DMS153 treated with DMSO at 0.1 percent for 48 hours (cell line): Measurements from ENCODE around the gene FAM174C.
"Not testable (repeated sequence)": the region's sequence is repeated elsewhere in the genome, so short reads cannot be mapped to it uniquely, and the experiment has no call there.

Source experiments
- DNase-seq: peaks from one replicate; lab custom pipeline; 2025; ENCODE audit not compliant: unreplicated experiment; lab: John Stamatoyannopoulos, UW

The FAM174C gene

DNA sequence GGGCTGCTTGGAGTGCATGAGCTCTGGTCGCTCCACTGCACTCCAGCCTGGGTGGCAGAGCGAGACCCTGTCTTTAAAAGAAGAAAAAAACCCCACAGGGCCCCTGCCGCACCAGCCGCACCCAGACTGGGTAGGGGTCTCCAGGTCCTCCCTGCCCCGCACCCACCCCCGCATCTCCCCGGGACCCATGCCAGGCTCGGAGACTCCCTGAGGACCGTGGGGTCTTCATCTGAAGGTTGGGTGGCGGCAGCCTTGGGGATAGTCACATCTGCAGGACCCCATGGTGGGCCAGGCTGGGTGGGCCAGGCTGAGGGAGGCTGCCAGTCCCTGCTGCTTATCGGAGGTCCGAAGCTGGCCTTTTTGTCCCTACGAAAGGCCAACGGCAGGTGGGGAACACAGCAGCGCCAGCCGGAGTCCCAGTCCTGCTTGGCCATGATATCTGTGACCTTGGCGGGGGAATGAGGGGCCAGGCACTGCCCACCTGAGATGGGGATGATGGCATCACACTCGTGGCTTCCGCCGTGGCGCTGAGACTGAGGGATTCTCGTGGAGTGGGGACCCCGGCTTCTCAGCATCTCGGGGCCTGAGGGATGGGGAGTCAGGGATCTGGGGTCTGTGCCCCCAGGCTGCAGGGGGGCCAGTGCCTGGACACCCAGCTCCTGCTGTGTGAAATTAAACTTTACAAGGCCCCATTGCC, 21.4 kb downstream of the FAM174C start:
- DNase-seq, result no peak

DNA sequence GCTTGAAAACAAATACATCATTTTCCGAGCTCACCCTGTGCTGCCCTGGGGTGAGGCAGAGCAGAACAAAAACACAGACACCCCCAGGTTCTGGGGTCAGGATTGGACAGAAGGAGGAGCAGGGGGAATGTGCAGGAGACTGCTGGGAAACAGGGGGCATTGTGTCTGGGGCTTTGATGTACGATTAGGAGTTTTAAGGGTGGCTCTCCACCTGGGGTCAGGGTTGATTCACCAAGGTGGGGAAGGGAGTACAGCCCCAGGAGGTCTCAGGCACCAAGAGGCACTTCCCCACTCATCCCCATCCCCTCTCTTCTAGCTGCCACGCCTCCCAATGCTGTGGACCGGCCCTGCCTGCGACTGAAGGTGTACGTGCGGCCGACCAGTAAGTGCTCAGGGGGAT, 22.9 kb downstream of the FAM174C start:
- no peak for DNase-seq

DNA sequence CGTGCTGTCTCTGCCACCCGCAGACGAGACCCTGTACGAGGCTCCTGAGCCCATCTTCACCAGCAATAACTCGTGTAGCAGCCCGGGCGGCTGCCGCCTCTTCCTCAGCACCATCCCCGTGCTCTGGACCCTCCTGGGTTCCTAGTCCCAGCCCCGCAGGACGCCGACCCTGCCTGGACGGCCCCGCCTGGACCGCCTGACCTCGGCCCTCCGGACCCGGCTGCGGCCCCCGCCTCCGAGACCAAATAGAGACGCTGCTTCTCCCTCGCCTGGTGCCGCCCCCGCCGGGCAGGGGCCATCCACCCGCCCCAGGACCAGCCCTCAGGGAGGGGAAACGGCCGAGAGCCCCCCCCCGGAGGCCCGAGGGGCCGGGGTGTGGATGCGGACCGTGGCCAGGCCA, 24.5 kb downstream of the FAM174C start:
- no peak for DNase-seq

DNA sequence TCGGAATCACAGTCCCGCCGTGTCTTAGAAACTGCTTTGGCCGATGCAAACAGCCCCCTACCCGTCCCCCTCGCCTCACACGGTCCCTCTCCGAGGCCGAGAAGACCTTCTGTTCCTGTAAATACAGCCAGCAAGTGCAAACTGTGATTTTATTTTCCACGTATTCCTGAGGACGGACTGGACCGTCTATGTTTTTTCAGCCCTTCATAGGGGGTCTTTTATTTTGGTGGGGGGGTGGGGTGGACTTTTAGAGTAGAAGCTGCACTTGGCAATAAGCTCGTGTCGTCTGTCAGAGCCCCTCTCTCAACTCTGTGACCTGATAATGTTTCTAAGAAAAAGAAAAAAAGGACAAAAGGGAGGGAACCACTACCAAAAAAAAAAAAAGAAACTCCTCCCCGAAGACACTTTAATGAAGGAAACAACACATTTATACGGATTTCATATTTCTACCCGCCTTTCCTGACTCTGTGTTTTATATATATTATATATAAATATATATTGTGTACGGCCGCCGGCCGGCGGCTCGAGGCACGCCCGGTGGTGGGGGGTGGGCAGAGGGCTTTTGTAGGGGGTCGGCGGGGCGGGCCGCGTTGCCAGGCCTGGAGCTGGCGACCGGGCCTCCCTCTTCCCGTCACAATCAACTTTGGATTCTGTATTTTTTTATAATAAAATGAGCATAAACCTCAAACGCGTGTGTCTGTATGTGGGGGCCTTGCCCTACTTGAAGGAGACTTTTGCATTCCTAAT, 25.6 kb downstream of the FAM174C start:
- no peak for DNase-seq

DNA sequence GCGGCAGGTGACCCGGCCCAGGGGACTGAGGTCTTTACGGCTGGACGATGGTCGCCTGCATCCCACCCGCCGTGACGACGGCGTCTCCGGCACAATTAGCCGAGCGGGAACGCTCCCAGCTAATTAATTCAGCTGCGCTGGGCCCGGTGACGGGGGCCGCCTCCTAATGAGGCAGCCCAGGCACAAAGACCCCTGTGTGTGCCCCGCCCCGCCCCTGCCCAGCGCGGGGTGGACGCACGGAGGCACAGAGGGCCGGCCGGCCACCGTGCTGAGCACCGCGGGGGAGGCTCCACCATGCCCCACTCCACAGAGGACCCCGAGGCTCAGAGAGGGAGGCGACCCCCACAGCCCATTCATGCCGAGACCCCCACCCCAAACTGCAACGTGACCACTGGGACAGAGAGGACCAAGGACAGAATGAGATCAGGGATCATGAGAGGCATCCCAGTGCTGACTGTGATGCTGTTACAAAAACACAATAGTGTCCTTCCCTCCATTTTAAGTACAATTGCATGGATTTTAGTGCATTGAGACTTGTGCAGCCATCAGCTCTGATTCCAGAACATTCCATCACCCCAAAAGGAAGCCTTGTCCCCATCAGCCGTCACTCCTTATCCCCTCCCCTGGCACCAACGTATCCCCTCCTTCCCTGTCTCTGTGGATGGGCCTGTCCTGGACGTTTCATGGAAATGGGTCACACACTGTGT, 27.4 kb downstream of the FAM174C start:
- DNase-seq, result no peak

DNA sequence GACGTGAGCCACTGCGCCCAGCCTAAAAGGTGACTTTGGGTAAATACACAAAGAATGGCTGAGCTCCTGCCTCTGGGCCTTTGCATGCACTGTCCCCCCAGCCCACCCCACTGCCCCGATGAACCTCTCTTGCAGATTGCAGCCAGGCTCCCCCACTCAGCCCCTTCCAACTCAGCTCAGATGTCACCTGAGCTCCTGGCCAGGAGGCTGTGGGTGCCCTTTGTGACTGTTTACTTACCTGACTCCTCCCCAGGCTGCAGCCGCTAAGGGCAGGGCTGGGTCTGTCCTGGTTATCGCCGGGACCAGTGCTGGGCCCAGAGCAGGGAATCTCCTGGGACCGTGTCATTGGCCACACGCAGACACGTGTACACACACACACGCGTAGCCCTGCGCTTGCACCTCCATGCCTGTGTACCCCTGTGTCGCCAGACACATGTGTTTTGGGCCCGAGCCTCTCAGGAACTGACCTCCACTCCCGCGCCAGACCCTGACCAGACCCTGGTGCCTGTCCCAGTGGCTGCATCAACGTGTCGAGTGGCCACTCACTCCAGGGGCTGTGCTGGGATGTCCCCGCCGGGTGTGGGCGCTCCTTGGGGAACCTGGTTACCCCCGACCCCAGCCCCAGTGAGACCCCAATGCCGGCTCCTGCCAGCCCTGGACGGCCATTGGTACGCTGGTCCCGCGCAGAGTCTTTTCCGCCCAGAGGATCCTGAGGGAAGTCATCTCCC, 29.0 kb downstream of the FAM174C start:
- DNase-seq, result no peak

DNA sequence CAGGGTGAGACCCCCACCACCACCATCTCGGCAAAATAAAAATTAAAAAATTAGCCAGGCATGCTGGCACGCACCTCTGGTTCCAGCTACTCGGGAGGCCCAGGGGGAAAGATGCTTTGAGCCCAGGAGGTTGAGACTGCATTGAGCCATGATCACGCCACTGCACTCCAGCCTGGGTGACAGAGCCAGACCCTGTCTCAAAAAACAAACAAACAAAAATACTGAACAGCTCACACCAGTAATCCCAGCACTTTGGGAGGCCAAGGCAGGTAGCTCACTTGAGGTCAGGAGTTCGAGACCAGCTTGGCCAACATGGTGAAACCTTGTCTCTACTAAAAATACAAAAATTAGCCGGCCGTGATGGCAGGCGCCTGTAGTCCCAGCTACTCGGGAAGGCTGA, 30.0 kb downstream of the FAM174C start:
- DNase-seq, result not testable (repeated sequence)

DNA sequence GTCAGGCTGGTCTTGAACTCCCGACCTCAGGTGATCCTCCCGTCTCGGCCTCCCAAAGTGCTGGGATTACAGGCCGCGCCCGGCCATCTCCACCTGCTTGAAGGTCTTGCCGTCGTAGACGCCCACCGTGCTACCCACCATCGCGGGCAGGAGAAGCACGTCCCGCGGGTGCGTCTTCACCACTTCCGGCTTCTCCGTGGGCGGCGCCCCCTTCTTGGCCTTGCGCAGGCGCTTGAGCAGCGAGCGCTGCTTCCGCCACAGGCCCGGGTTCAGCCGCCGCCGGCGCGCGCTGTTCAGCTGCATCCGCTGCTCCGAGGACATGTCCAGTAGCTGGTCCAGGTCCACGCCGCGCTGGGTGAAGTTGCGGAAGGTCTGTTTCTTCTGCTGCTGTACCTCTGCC, 32.0 kb downstream of the FAM174C start:
- no peak for DNase-seq

DNA sequence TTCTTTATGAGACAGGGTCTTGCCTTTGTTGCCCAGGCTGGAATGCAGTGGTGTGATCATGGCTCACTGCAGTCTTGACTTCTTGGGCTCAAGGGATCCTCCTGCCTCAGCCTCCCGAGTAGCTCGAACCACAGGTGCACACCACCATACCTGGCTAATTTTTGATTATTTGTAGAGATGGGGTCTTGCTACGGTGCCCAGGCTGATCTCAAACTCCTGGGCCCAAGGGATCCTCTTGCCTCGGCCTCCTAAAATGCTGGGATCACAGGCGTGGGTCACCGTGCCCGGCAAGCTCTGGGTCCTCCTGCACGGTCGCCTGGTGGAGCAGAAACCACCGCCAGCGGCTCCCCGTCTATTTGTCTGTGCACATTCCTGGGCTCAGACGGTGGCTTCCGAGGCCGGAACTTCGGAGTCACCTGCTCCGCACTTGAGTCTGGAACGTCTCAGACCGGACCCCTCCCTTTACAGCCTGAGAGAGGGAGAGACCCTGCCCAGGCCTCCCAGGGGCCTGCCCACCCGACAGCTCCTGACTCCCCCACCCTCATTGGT, 32.5 kb downstream of the FAM174C start:
- DNase-seq, result no peak

DNA sequence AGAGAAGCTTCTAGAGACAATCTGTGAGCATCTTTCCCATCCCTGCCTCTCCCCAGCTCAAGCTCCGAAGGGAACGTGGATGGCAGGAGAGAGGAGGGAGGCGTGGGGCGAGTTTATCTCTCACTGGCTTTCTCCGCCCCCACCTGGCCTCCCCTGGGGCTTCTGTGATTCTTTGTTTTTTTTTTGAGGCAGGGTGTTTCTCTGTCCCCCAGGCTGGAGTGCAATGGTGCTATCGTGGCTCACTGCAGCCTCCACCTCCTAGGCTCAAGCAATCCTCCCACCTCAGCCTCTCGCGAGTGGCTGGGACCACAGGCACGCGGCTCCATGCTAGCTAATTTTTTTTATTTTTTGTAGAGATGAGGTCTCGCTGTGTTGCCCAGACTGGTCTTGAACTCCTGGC, 33.4 kb downstream of the FAM174C start:
- DNase-seq, result no peak

DNA sequence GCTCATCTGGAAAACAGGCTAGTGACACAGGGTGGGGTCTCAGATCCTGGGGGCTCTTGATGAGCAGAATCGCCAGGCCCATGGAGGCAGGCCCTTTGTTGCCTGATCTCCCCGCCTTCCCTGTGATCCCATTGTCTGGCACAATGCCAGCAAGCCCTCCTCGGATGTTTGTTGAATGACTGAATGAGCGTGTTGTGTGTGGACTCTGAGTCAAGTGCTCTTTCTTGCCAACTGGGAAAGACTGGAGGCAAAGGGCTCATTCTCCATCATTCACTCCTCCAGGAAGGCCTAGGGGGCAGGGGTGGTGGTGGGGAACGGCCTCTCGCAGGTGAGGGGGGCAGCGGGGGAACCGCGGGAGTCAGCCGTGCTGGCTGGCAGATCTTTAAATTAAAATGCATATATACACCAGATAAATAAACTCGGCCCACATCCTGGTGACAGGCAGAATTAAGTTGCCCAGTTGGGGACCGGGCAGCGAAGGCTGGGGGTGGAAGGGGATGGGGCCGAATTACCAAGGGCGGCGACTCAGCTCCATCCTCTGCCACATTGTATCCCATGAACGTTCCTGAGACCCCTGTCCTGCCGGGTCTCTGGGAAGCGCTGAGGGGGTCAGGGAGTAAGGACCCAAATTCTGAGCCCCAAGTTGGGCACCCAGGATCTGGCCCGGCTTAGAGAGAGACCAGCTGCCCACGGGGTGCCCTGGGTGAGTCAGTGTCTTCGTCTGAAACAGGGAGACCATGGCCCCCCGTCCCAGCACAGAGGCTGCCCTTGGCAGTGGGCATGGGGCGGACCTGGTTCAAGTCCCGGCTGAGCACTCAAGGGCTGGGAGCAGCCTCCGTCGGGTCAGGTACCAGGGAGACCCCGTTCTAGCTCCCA, 34.9 kb downstream of the FAM174C start:
- DNase-seq, result no peak

DNA sequence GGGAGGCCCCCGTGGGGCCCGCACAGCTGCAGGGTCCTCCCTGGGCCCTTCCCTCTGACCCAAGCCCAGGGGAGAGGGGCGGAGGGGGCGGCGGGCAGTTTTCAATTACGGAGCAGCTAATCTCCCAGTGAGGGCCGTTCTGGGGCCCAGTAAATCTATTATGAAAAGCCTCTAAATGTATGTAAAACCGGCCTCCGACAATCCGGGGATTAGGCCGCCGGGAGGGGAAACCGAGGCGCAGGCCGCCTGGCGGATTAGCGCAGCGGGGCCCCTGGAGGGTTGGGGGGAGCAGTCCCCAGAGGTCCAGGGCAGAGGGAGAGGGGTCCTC, 35.5 kb downstream of the FAM174C start:
- DNase-seq, result no peak

DNA sequence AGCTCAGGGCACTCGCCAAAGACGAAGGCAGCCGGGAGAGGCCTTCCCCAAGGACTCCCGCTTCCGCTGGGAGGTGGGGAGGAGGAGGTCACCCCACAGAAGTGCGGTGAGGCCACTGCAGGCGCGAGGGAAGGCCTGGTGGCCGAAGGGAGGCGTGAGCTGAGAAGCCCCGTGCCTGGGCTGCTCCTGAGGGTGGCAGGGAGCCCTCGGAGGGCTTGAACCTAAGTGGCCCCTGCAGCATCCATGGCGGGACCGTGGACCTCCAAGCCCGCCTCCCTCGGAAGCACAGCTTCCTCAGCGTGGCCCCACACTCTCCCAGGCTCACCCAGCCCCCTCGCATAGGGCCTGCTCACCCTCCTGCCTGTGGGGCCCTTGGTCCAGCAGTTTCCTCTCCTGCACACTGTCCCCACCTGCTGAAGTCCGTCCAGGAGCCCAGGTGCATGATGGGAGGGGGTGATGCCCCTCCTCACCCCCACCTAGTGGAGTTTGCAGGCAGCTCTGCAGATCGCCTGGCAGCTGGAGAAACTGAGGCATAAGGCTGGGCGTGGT, 36.3 kb downstream of the FAM174C start:
- no peak for DNase-seq

DNA sequence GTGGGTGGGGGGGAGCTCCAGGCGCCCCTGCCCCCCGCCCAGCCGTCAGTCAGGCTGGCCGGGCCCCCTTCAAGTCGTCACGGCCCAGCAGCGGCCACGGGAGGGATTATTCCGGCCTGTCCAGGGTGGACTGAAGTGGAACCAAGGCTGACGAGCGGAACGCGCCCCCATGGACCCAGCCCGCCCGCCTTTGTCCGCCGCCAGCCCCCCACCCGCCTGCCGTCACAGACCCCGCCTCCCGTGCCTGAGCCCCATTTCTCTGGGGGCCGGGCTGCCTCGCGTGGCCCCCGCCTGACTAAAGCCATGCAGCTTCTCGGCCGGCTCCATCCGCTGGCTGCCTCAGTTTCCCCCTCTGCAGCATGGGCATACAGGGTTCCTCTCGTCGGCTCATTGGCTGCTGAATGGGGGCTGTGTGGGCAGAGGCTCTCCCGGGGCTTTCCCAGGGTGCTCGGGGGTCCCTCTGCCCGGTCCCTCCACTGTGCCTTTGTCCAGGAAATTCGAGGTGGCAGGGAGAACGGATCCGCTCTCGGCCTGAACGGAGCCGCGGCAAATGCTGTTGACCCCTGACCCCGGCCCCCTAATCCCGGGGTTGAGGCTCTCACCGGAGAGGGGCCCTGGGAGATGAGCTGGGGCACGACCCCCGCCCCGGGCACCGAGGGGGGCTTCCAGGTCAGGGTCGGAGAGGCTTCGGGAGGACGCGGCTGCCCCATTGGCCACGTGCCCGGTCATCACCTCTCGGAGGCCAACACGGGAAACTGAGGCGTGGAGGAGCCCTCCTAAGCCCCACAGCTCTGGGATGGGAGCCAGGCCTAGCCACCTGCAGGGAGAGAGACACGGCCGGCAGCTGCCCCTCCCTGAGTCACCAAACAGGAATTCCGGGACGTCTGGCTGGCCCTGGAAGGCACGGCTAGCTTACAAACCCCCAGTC, 37.7 kb downstream of the FAM174C start:
- DNase-seq, result no peak

DNA sequence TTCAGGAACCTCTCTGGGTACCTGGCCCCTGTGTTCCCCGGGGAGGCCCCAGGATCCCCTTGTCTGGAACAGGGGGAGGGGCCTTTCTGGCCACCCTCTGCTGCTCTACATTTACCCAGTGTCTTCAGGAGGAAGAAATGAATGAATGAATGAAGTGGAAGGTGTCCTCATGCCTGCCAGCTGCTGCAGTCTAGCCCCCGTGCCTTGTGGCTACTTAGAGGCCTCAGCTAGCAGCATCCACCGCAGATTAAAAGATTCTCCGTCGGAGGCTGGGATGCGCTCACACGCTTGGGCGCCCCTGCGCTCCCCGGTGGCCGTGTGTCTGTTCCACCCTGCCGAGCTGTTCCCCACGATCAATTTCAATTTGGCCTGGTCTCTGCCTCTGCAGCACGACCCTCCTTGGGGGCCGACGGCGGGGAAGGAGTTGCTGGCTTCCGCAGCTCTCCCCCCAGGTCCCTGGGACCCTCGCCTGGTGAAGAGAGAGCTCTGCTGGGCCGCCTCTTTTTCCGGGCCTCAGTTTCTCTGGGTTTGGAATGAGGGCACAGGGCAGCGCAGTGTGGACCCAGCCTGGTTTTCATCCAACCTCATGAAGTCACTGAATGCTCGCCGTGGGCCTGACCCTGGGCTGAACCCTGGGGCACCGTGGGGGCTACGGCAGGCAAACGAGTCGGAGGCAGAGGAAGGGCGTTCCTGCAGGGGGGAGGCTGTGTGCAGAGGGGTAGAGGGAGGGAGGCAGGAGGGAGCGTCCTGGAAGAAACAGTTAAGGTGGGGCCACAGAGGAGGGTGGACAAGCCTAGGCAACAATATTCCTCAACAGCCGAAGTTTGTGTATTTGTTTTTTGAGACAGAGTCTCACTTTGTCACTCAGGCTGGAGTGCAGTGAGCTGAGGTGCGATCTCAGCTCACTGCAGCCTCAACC, 38.6 kb downstream of the FAM174C start:
- DNase-seq, result no peak

DNA sequence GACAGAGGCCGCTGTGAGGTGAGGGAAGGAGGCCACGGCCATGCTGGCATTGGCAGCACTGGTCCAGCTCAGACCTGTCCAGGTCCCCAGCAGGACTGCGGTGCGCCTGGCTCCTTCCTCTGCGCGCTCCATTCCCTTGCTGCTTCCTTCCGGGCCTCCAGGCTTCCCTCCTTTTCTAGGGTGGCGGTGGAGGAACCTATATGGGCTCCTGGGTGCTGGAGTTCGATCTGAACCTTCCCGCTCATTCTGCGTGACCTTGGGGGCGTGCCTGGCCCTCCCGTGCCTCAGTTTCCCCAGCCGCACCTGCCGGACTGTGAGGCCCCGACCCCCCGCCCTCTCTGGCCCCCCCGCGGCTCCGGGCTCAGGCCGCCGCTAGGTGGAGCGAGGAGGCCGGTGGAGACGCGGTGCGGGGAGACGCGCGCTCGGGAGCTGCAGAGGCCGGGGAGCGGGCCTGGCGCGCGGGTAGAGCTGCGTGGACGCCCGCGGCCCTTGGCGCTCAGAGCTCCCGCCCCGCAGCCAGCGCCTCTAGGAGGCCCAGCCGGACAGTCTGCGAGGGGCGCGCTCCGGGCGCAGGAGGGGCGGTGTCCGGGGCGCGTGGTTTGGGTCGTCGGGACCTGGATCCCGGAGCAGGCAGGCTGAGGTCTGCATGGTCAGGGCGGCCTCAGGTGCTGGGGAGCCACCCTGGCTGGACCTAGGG, 40.3 kb downstream of the FAM174C start:
- no peak for DNase-seq

DNA sequence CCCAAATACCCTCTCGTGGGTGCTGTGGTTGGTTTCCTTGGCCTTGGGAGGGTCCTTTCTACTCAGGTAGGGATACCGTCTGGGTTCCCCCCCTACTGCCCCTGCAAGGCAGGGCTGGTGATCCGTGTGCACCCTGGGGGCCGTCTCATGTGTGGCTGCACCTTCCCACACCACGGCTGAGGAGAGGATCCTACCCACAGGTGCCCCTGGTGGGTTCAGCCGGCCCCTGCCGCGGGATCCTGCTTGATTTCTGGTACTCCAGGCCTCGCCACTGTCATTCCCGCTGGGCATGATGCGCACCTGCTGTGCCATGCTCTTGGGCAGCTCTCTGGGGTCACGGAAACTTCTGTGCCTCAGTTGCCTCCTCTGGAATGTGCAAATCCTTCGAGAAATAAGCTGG, 41.1 kb downstream of the FAM174C start:
- no peak for DNase-seq
